MCF 10A (cell line): ENCODE results near the gene POLQ. TPM values are rescaled to one million over a fixed set of nuclear protein-coding genes. Genes with fewer than 3 reads are reported as not detected.

Experiments used
- BruUV-seq: library from RNA; stranded (reverse); fragments of 400-500 nt; replicated peaks from 2 replicates; lab custom pipeline; 2021; lab: Mats Ljungman, UMichigan
- CTCF ChIA-PET: fragments of 300-600 bp; sonication (Branson Sonifier 250); formaldehyde crosslinking; extraction: SDS; loops from one replicate; lab custom pipeline; 2021; ENCODE audit warnings: antibody characterized with exemption, inconsistent platforms; lab: Yijun Ruan, JAX
- POLR2A ChIA-PET: fragments of 300-600, 350-650 bp; sonication (Branson Sonifier 250); formaldehyde crosslinking; extraction: SDS; loops from one replicate; lab custom pipeline; 2020; ENCODE audit warnings: antibody characterized with exemption, inconsistent platforms; lab: Yijun Ruan, JAX
- DNase-seq: peaks from one replicate; pipeline ENCODE4 v3.0.0-alpha.2; 2018; ENCODE audit not compliant: unreplicated experiment
- H3K27ac Mint-ChIP-seq: one replicate; pipeline ENCODE4 v1.8.0; 2022; ENCODE audit warnings: mild to moderate bottlenecking, low read depth, mixed read lengths; ENCODE audit not compliant: unreplicated experiment
- H3K27me3 Mint-ChIP-seq: one replicate; pipeline ENCODE4 v1.8.0; 2022; ENCODE audit warnings: mixed read lengths; ENCODE audit not compliant: insufficient read depth, unreplicated experiment
- H3K36me3 Mint-ChIP-seq: one replicate; pipeline ENCODE4 v1.8.0; 2022; ENCODE audit warnings: mild to moderate bottlenecking, moderate library complexity, mixed read lengths; ENCODE audit not compliant: insufficient read depth, unreplicated experiment
- H3K4me1 Mint-ChIP-seq: one replicate; pipeline ENCODE4 v1.8.0; 2022; ENCODE audit warnings: mixed read lengths; ENCODE audit not compliant: insufficient read depth, unreplicated experiment
- H3K4me3 Mint-ChIP-seq: one replicate; pipeline ENCODE4 v1.8.0; 2022; ENCODE audit warnings: mild to moderate bottlenecking, moderate library complexity, mixed read lengths; ENCODE audit not compliant: unreplicated experiment
- H3K9me3 Mint-ChIP-seq: one replicate; pipeline ENCODE4 v1.8.0; 2022; ENCODE audit warnings: mixed read lengths; ENCODE audit not compliant: unreplicated experiment
- CTCF ChIP-seq: fragments of 200-600 bp; IDR thresholded peaks from one replicate; pipeline ENCODE4 v1.8.0; 2022; ENCODE audit warnings: antibody characterized with exemption, mild to moderate bottlenecking; ENCODE audit not compliant: unreplicated experiment
- intact Hi-C: fragments of 100-400 bp; cut with micrococcal nuclease; formaldehyde crosslinking; loops from 2 replicates; pipeline ENCODE4 v1.14.1; 2022
- total RNA-seq: library from RNA; stranded (reverse); gene quantifications from 2 replicates; pipeline ENCODE4 v1.2.3, GENCODE V29; 2022

The POLQ gene
- total RNA-seq, 1 experiment from 2014 or later, result 5.8 TPM

GRCh38 chr3:121436641-121437040 is 109.1 kb downstream of the POLQ start:
- TF ChIP-seq CTCF, result no peak
- intact Hi-C loops, result no loop called here
- CTCF ChIA-PET, result no interaction called here
- Mint-ChIP-seq H3K4me3 (no peak overlapping the region), H3K27ac (no peak overlapping the region), H3K27me3 (no peaks in the 10 kb centered on the region), H3K36me3 (peaks cover 16% of the 10 kb centered on the region), H3K9me3 (no peaks in the 10 kb centered on the region), H3K4me1 (no peaks in the 10 kb centered on the region)
- POLR2A ChIA-PET, result no interaction called here
- peak; percentile 34 for DNase-seq
- BruUV-seq, result no TSS peak

GRCh38 chr3:121436074-121436473 is 109.7 kb downstream of the POLQ start:
- no peak for TF ChIP-seq CTCF
- Mint-ChIP-seq H3K4me3 (no peak overlapping the region), H3K36me3 (peaks cover 16% of the 10 kb centered on the region), H3K27me3 (no peaks in the 10 kb centered on the region), H3K9me3 (no peaks in the 10 kb centered on the region), H3K4me1 (no peaks in the 10 kb centered on the region), H3K27ac (no peak overlapping the region)
- CTCF ChIA-PET, result no interaction called here
- intact Hi-C loops, result no loop called here
- BruUV-seq, result no TSS peak
- no peak for DNase-seq
- POLR2A ChIA-PET, result no interaction called here

GRCh38 chr3:121431726-121432517 is 113.9 kb downstream of the POLQ start:
- H3K4me3 Mint-ChIP-seq, result peak overlapping the region; percentile 30
- no TSS peak for BruUV-seq
- H3K36me3 Mint-ChIP-seq, result peaks cover 11% of the 10 kb centered on the region
- peak overlapping the region; percentile 50 for H3K27ac Mint-ChIP-seq
- no peaks in the 10 kb centered on the region for H3K9me3 Mint-ChIP-seq
- CTCF ChIA-PET, result interaction anchor here (0.6 kb wide), 1 partner anchor 59 kb away, joined by 3 read pairs; no protein-coding TSS in a partner anchor
- TF ChIP-seq CTCF, result no peak
- H3K4me1 Mint-ChIP-seq, result no peaks in the 10 kb centered on the region
- intact Hi-C loops, result no loop called here
- no peak for DNase-seq
- no peaks in the 10 kb centered on the region for H3K27me3 Mint-ChIP-seq
- POLR2A ChIA-PET, result no interaction called here

DNA sequence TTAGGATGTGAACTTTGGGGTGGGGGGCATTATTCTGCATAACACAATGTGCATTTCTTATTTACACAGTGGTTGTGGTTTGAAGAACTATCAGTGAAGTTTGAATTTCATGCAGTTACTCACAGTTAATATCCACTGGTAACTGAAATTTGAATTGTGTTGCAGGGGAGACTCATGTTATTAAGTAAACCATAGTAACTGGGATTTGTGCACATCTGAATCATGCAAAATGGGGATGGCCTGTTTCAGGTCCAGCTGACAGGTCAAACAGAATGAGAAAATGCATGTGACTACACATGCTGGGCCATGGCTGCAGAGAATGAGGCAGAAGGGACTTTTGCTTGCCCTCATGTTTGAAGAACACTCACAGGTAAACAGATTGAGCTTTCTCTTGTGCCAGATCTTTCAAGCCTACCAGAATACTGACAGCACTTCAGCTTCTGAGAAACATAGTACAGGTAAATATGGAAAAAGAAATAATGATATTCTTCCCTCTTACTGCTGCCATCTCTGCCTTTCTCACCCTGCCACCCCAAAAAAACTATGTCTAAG is 115.0 kb downstream of the POLQ start:
- POLR2A ChIA-PET, result no interaction called here
- Mint-ChIP-seq H3K4me3 (no peak overlapping the region), H3K36me3 (peaks cover 11% of the 10 kb centered on the region), H3K27me3 (no peaks in the 10 kb centered on the region), H3K9me3 (no peaks in the 10 kb centered on the region), H3K4me1 (no peaks in the 10 kb centered on the region), H3K27ac (no peak overlapping the region)
- no TSS peak for BruUV-seq
- DNase-seq, result no peak
- intact Hi-C loops, result no loop called here
- no peak for TF ChIP-seq CTCF
- CTCF ChIA-PET, result no interaction called here
